ENCODE measurements around the gene PFKFB3. TPM values are rescaled to one million over a fixed set of nuclear protein-coding genes. Genes with fewer than 3 reads are reported as not detected.
A peak's percentile ranks its signal among the peaks of the same experiment; 100 is the strongest.
"Not testable (repeated sequence)": the region's sequence is repeated elsewhere in the genome, so short reads cannot be mapped to it uniquely, and the experiment has no call there.

PFKFB3 gene
- total RNA-seq: 21.0 TPM

GRCh38 chr10:6202684-6203330 lies at the start of gene PFKFB3:
PFKFB3 (plus strand) TSS chr10:6202932; CDS start chr10:6203261, 329 bp downstream.
- peak; percentile 98 for DNase-seq

- no peak for DNase-seq
Observed at GRCh38 chr10:6153845-6154244, 48.9 kb upstream of the PFKFB3 start.

GRCh38 chr10:6154566-6154965 lies 48.2 kb upstream of the PFKFB3 start:
- DNase-seq: no peak

- DNase-seq: no peak
Observed at GRCh38 chr10:6158276-6158675, 44.5 kb upstream of the PFKFB3 start.

- DNase-seq: no peak
Observed at GRCh38 chr10:6161921-6162320, 40.8 kb upstream of the PFKFB3 start.

- DNase-seq: no peak
Observed at GRCh38 chr10:6162589-6163356, 40.0 kb upstream of the PFKFB3 start.

GRCh38 chr10:6163364-6164270 lies 39.1 kb upstream of the PFKFB3 start:
- peak; percentile 95 for DNase-seq

GRCh38 chr10:6164271-6165095 lies 38.2 kb upstream of the PFKFB3 start:
- DNase-seq: no peak

- DNase-seq: no peak
Observed at GRCh38 chr10:6165221-6165725, 37.5 kb upstream of the PFKFB3 start.

- DNase-seq: not testable (repeated sequence)
Observed at GRCh38 chr10:6165933-6166332, 36.8 kb upstream of the PFKFB3 start.

GRCh38 chr10:6167456-6167855 lies 35.3 kb upstream of the PFKFB3 start:
- DNase-seq: no peak

GRCh38 chr10:6168084-6168483 lies 34.6 kb upstream of the PFKFB3 start:
- DNase-seq: no peak

GRCh38 chr10:6170638-6171037 lies 32.1 kb upstream of the PFKFB3 start:
- DNase-seq: no peak

GRCh38 chr10:6171881-6172695 lies 30.6 kb upstream of the PFKFB3 start:
- peak; percentile 87 for DNase-seq

- no peak for DNase-seq
Observed at GRCh38 chr10:6173203-6173602, 29.5 kb upstream of the PFKFB3 start.

- DNase-seq: peak; percentile 23
Observed at GRCh38 chr10:6174201-6174874, 28.4 kb upstream of the PFKFB3 start.

- DNase-seq: no peak
Observed at GRCh38 chr10:6175329-6176055, 27.2 kb upstream of the PFKFB3 start.

- DNase-seq: no peak
Observed at GRCh38 chr10:6176691-6177231, 26.0 kb upstream of the PFKFB3 start.

GRCh38 chr10:6177880-6178281 lies 24.9 kb upstream of the PFKFB3 start:
- no peak for DNase-seq

All from tongue (tissue), 2 donors.